Stimulated activated CD4-positive, alpha-beta T cell treated with anti-CD3 and anti-CD28 coated beads, Interleukin-4, amount 100 ng/mL, for 4 hours (primary cell): ENCODE measurements around the gene MYOM3.

ENCODE experiments used
- DNase-seq, 2 experiments: peaks; one replicate each; pipeline ENCODE4 v3.0.0-alpha.2; 2020

Gene MYOM3

GRCh38 chr1:24111996-24112779 is at the start of gene MYOM3:
Gene MYOM3 (minus strand): TSS chr1:24112135. CDS start chr1:24108636, 3,499 bp downstream.
- peak; percentile 27 to 42 for DNase-seq

GRCh38 chr1:24161270-24161669 is 49.3 kb upstream of the MYOM3 start:
- no peak for DNase-seq

GRCh38 chr1:24159366-24159765 is 47.4 kb upstream of the MYOM3 start:
- DNase-seq = no peak

GRCh38 chr1:24157918-24158481 is 46.1 kb upstream of the MYOM3 start:
- no peak for DNase-seq

- DNase-seq = no peak
Observed at GRCh38 chr1:24156542-24157260, 44.8 kb upstream of the MYOM3 start.

GRCh38 chr1:24155011-24155782 is 43.3 kb upstream of the MYOM3 start:
- no peak for DNase-seq

- no peak for DNase-seq
Observed at GRCh38 chr1:24154215-24154614, 42.3 kb upstream of the MYOM3 start.

GRCh38 chr1:24152631-24153494 is 40.9 kb upstream of the MYOM3 start:
- DNase-seq = no peak

GRCh38 chr1:24151175-24151533 is 39.2 kb upstream of the MYOM3 start:
- DNase-seq = no peak

- DNase-seq = peak; percentile 79 to 89
Observed at GRCh38 chr1:24150234-24151174, 38.6 kb upstream of the MYOM3 start.

- DNase-seq = peak; percentile 49 to 61
Observed at GRCh38 chr1:24149866-24150233, 37.9 kb upstream of the MYOM3 start.

- no peak for DNase-seq
Observed at GRCh38 chr1:24147816-24148215, 35.9 kb upstream of the MYOM3 start.

GRCh38 chr1:24147194-24147593 is 35.3 kb upstream of the MYOM3 start:
- no peak for DNase-seq

GRCh38 chr1:24142546-24143534 is 30.9 kb upstream of the MYOM3 start, which contains the start of gene IL22RA1:
Gene IL22RA1 (minus strand): TSS chr1:24143140. CDS start chr1:24143082, 58 bp downstream.
- DNase-seq = no peak

- no peak for DNase-seq
Observed at GRCh38 chr1:24141311-24141997, 29.5 kb upstream of the MYOM3 start.

- DNase-seq = no peak
Observed at GRCh38 chr1:24140741-24141181, 28.8 kb upstream of the MYOM3 start.

- DNase-seq = no peak
Observed at GRCh38 chr1:24139841-24140425, 28.0 kb upstream of the MYOM3 start.

GRCh38 chr1:24139222-24139489 is 27.2 kb upstream of the MYOM3 start:
- no peak for DNase-seq
